MV-4-11 (cell line): ENCODE data around the gene NEDD8.
A peak's percentile ranks its signal among the peaks of the same experiment; 100 is the strongest.

Experiments used
- DNase-seq: peaks from one replicate; lab custom pipeline; 2025; lab: John Stamatoyannopoulos, UW

The NEDD8 gene

GRCh38 chr14:24196071-24197055 lies 35.8 kb downstream of the NEDD8 start:
- peak; percentile 41 for DNase-seq

GRCh38 chr14:24195186-24196070 lies 36.7 kb downstream of the NEDD8 start, which contains the start of gene TM9SF1:
TM9SF1 (minus strand) TSS chr14:24195441; CDS start chr14:24195019, 422 bp downstream.
- DNase-seq = peak; percentile 75

GRCh38 chr14:24194873-24195185 lies 37.3 kb downstream of the NEDD8 start:
- DNase-seq = no peak

GRCh38 chr14:24194186-24194872 lies 37.8 kb downstream of the NEDD8 start:
- DNase-seq = no peak

GRCh38 chr14:24192933-24193332 lies 39.2 kb downstream of the NEDD8 start:
- DNase-seq = no peak

- no peak for DNase-seq
Measured at GRCh38 chr14:24190416-24190815, 41.8 kb downstream of the NEDD8 start.

- DNase-seq = no peak
Measured at GRCh38 chr14:24189460-24189859, 42.7 kb downstream of the NEDD8 start.

- no peak for DNase-seq
Measured at GRCh38 chr14:24189059-24189375, 43.1 kb downstream of the NEDD8 start.

GRCh38 chr14:24188251-24189058 lies 43.7 kb downstream of the NEDD8 start, which contains the start of gene IPO4:
IPO4 (minus strand) TSS chr14:24188816; CDS start chr14:24188787, 29 bp downstream.
- DNase-seq = peak; percentile 94

GRCh38 chr14:24187539-24187915 lies 44.6 kb downstream of the NEDD8 start:
- no peak for DNase-seq

GRCh38 chr14:24186831-24187538 lies 45.2 kb downstream of the NEDD8 start:
- no peak for DNase-seq

- no peak for DNase-seq
Measured at GRCh38 chr14:24185741-24186140, 46.4 kb downstream of the NEDD8 start.

- no peak for DNase-seq
Measured at GRCh38 chr14:24185026-24185425, 47.1 kb downstream of the NEDD8 start.

GRCh38 chr14:24184104-24184970 lies 47.8 kb downstream of the NEDD8 start:
- DNase-seq = no peak

GRCh38 chr14:24183014-24183481 lies 49.1 kb downstream of the NEDD8 start:
- DNase-seq = no peak

- no peak for DNase-seq
Measured at GRCh38 chr14:24182110-24182882, 49.9 kb downstream of the NEDD8 start.

- DNase-seq = no peak
Measured at GRCh38 chr14:24181371-24182077, 50.6 kb downstream of the NEDD8 start.
